Measurements from ENCODE around the gene COL23A1.

COL23A1 gene

GRCh38 chr5:178554311-178554710, 35.9 kb downstream of the COL23A1 start:
- no peak for DNase-seq (ENCODE audit: low read depth in 2 of 2)

- DNase-seq (ENCODE audit: low read depth in 2 of 2) = no peak
Measured at GRCh38 chr5:178553517-178553916, 36.7 kb downstream of the COL23A1 start.

- DNase-seq (ENCODE audit: low read depth in 2 of 2) = no peak
Measured at GRCh38 chr5:178551468-178551867, 38.7 kb downstream of the COL23A1 start.

GRCh38 chr5:178551059-178551458, 39.1 kb downstream of the COL23A1 start:
- no peak for DNase-seq (ENCODE audit: low read depth in 2 of 2)

GRCh38 chr5:178548746-178549145, 41.4 kb downstream of the COL23A1 start:
- DNase-seq (ENCODE audit: low read depth in 2 of 2) = no peak

GRCh38 chr5:178547753-178548415, 42.3 kb downstream of the COL23A1 start:
- DNase-seq (ENCODE audit: low read depth in 2 of 2) = no peak

GRCh38 chr5:178547052-178547666, 43.0 kb downstream of the COL23A1 start:
- no peak for DNase-seq (ENCODE audit: low read depth in 2 of 2)

GRCh38 chr5:178546675-178547033, 43.5 kb downstream of the COL23A1 start:
- DNase-seq (ENCODE audit: low read depth in 2 of 2) = no peak

- DNase-seq (ENCODE audit: low read depth in 2 of 2) = no peak
Measured at GRCh38 chr5:178545941-178546674, 44.1 kb downstream of the COL23A1 start.

- no peak for DNase-seq (ENCODE audit: low read depth in 2 of 2)
Measured at GRCh38 chr5:178545176-178545575, 45.0 kb downstream of the COL23A1 start.

GRCh38 chr5:178544166-178544834, 45.9 kb downstream of the COL23A1 start:
- no peak for DNase-seq (ENCODE audit: low read depth in 2 of 2)

- no peak for DNase-seq (ENCODE audit: low read depth in 2 of 2)
Measured at GRCh38 chr5:178542455-178542854, 47.7 kb downstream of the COL23A1 start.

GRCh38 chr5:178540526-178540925, 49.7 kb downstream of the COL23A1 start:
- DNase-seq (ENCODE audit: low read depth in 2 of 2) = no peak

- DNase-seq (ENCODE audit: low read depth in 2 of 2) = no peak
Measured at GRCh38 chr5:178538741-178539229, 51.4 kb downstream of the COL23A1 start.

- DNase-seq (ENCODE audit: low read depth in 2 of 2) = no peak
Measured at GRCh38 chr5:178537467-178538371, 52.5 kb downstream of the COL23A1 start.

GRCh38 chr5:178536541-178537466, 53.4 kb downstream of the COL23A1 start:
- no peak for DNase-seq (ENCODE audit: low read depth in 2 of 2)

GRCh38 chr5:178535299-178536175, 54.7 kb downstream of the COL23A1 start:
- no peak for DNase-seq (ENCODE audit: low read depth in 2 of 2)

- no peak for DNase-seq (ENCODE audit: low read depth in 2 of 2)
Measured at GRCh38 chr5:178533136-178533535, 57.1 kb downstream of the COL23A1 start.

GRCh38 chr5:178532666-178533065, 57.5 kb downstream of the COL23A1 start:
- no peak for DNase-seq (ENCODE audit: low read depth in 2 of 2)

Data from stimulated activated CD4-positive, alpha-beta T cell treated with anti-CD3 and anti-CD28 coated beads, Interleukin-4, amount 100 ng/mL, for 48 hours (primary cell).